ENCODE results near the gene ALPK3.

ALPK3 gene

DNA sequence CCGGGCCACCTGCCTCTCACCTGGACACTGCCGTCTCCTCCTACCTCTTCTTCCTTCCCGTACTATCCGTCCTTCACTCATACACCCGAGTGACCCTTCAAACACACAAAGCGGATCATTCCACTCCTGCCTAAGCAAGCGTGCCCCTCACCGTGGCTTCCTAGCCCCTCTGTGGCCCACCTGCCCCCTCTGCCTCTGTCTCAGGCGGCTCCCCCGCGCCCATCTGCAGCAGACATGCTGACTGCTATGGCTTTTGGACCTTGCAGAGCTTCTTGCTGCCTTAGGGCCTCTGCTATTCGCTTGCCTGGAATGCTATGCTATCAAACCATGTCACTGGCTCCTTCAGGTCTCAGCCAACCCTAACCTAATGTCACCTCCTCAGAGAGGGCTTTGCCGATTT is 105.4 kb downstream of the ALPK3 start:
- no peak for DNase-seq (ENCODE audit: low spot score)
